Hepatocyte (in vitro differentiated cells): ENCODE data around the gene RPS6KL1.
"Not testable (repeated sequence)": the region's sequence is repeated elsewhere in the genome, so short reads cannot be mapped to it uniquely, and the experiment has no call there.

Experiments
- EZH2 ChIP-seq: fragments of 200-600 bp; sonication (generic); IDR thresholded peaks from 2 replicates; pipeline ENCODE4 v1.6.1; 2016; ENCODE audit warnings: antibody characterized with exemption, mild to moderate bottlenecking, borderline replicate concordance
- EZH2phosphoT487 ChIP-seq: fragments of 200-600 bp; sonication (generic); IDR thresholded peaks from one replicate; pipeline ENCODE4 v1.6.1; 2018; ENCODE audit warnings: antibody characterized with exemption, mild to moderate bottlenecking, low read depth, moderate library complexity; ENCODE audit not compliant: unreplicated experiment, severe bottlenecking
- TF ChIP-seq, protein P1 (sequence below): fragments of 200-600 bp; sonication (generic); IDR thresholded peaks from 2 replicates; pipeline ENCODE4 v1.5.1; 2016; ENCODE audit warnings: antibody characterized with exemption, mild to moderate bottlenecking; ENCODE audit not compliant: poor library complexity

DNA sequence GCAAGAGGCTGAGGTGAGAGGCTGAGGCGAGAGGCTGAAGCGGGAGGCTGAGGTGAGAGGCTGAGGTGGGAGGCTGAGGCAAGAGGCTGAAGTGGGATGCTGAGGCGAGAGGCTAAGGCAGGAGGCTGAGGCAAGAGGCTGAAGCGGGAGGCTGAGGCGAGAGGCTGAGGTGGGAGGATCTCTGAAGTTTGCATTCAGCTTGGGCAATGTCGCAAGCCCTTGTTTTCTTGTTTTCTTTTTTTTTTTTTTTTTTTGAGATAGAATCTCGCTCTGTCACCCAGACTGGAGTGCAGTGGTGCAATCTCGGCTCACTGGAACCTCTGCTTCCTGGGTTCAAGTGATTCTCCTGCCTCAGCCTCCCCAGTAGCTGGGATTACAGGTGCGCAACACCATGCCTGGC, 8.7 kb upstream of the RPS6KL1 start:
- TF ChIP-seq EZH2, EZH2phosphoT487: not testable (repeated sequence)
- TF ChIP-seq, protein P1, sequence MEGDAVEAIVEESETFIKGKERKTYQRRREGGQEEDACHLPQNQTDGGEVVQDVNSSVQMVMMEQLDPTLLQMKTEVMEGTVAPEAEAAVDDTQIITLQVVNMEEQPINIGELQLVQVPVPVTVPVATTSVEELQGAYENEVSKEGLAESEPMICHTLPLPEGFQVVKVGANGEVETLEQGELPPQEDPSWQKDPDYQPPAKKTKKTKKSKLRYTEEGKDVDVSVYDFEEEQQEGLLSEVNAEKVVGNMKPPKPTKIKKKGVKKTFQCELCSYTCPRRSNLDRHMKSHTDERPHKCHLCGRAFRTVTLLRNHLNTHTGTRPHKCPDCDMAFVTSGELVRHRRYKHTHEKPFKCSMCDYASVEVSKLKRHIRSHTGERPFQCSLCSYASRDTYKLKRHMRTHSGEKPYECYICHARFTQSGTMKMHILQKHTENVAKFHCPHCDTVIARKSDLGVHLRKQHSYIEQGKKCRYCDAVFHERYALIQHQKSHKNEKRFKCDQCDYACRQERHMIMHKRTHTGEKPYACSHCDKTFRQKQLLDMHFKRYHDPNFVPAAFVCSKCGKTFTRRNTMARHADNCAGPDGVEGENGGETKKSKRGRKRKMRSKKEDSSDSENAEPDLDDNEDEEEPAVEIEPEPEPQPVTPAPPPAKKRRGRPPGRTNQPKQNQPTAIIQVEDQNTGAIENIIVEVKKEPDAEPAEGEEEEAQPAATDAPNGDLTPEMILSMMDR = not testable (repeated sequence)
